IPS DF 6.9 (cell line): ENCODE data around the gene TLCD1.
A peak's percentile ranks its signal among the peaks of the same experiment; 100 is the strongest.
"Not testable (repeated sequence)": the region's sequence is repeated elsewhere in the genome, so short reads cannot be mapped to it uniquely, and the experiment has no call there.

Experiments used
- DNase-seq: peaks from one replicate; pipeline ENCODE4 v3.0.0-alpha.2; 2013; ENCODE audit warnings: low read depth, low spot score
- H3K27ac ChIP-seq: one replicate; pipeline ENCODE4 v1.5.1; 2013; ENCODE audit warnings: low read length, control low read depth
- H3K27me3 ChIP-seq: 2 replicates; pipeline ENCODE4 v1.6.1; 2013; ENCODE audit warnings: mild to moderate bottlenecking, low read length; ENCODE audit not compliant: control insufficient read depth, insufficient read depth
- H3K36me3 ChIP-seq: 2 replicates; pipeline ENCODE4 v1.6.1; 2013; ENCODE audit warnings: low read length; ENCODE audit not compliant: control insufficient read depth, insufficient read depth
- H3K4me1 ChIP-seq: 2 replicates; pipeline ENCODE4 v1.6.1; 2013; ENCODE audit warnings: low read length; ENCODE audit not compliant: control insufficient read depth, insufficient read depth
- H3K4me3 ChIP-seq: 2 replicates; pipeline ENCODE4 v1.5.1; 2013; ENCODE audit warnings: mild to moderate bottlenecking, low read length
- H3K9me3 ChIP-seq: 2 replicates; pipeline ENCODE4 v1.6.1; 2013; ENCODE audit warnings: low read length, inconsistent platforms; ENCODE audit not compliant: control insufficient read depth, insufficient read depth
- WGBS: extraction: QIAGEN DNeasy Blood & Tissue Kit; methylation state at CpG from one replicate; pipeline ENCODE4 v1.1.7; 2013; ENCODE audit warnings: mixed read lengths, missing lambda C conversion rate; ENCODE audit not compliant: insufficient read length, insufficient coverage; 5-methylcytosine and 5-hydroxymethylcytosine counted together

TLCD1 gene

DNA sequence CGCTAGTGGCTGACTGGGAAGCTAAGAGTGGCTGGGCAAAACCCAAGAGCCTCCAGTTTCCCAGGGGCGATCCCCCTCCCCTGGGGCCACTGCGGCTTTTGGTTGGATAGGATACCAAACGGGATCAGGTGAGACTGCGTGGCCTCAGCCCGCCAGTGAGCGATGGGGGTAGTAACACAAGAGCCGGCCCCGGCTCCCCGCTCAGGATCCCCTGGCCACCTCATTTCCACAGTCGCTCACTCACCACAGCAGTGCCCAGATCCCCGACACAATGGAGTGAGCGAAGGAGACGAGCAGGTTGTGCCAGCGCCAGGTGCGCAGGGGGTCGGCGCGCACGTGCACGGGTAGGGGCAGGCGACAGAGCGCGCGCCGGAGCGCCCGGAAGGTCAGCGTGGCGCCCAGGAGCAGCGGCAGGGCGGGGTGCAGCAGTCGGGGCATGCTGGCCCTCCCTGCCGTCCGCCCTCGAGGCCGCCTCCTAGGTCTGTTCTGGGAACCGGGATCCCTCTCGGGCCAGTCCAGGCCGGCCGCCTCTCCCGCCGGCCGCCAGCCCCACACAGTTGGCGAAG, 290 bp downstream of the TLCD1 start:
- H3K27ac ChIP-seq = no peak overlapping the region
- no peaks in the 10 kb centered on the region for H3K9me3 ChIP-seq
- no peaks in the 10 kb centered on the region for H3K4me1 ChIP-seq
- peak overlapping the region; percentile 55 for H3K4me3 ChIP-seq
- H3K27me3 ChIP-seq = no peaks in the 10 kb centered on the region
- no peak for DNase-seq
- WGBS = no CpG with 5 or more reads among the region's 45 CpGs
- H3K36me3 ChIP-seq = peaks cover 25% of the 10 kb centered on the region; the same call in 1 of the 2 replicates

DNA sequence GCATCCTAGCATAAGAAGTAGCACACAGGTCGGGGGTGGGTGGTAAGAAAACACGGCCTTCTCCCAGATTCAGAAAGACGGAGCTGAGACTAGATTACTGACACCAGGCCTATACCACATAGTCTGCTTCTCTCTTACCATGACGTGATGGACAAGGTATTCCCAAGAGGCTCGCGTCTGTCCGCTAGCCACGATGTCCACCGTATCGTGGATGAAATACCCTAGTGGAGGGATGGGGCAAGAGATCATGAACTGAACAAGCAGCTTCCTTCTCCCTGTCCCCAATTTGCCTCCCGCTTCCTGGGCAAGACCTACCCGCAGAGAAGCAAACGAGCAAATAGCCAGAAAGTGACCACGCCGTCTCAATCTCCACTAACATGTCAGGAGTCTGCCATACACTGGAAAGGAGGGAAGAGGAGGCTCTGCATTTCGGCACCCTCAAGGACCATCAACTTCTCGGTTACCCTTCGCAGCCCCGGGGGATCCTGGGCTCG, 820 bp downstream of the TLCD1 start:
- DNase-seq = no peak
- no peaks in the 10 kb centered on the region for H3K4me1 ChIP-seq
- no CpG with 5 or more reads among the region's 20 CpGs for WGBS
- peak overlapping the region; percentile 55; the same call in 1 of the 2 replicates for H3K4me3 ChIP-seq
- H3K27me3 ChIP-seq = no peaks in the 10 kb centered on the region
- H3K9me3 ChIP-seq = no peaks in the 10 kb centered on the region
- H3K27ac ChIP-seq = no peak overlapping the region
- peaks cover 25% of the 10 kb centered on the region; the same call in 1 of the 2 replicates for H3K36me3 ChIP-seq

DNA sequence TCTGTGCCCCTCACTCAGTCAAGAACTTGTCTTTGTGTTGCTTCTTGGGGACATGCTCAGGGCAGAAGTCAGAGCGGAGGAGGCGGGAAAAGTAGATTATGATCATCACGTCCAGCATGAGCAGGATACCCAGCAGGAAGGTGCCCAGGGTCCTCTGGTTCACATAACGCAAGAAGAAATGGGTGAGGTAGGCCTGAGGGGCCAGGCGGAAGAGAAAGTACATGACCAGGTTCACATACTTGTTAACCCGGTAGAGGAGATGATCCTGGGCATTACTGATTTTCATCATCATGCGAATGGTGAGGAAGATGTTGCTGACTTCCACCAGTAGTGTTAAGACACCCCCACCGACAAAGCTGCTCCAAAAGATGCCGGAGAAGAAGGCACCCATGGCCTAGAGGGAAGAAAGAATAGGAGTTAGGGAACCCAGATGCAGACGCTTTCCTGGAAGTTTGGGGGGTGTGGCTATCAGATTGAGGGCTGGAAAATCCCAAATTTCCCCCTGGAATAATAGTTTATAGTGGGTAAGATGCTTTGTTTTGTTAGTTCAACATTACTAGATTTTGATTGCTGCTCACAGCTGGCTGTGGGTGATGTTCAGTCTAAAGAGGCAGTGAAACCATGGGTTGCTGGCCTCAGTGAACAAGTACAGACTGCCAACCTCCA, 1.4 kb downstream of the TLCD1 start:
- no CpG with 5 or more reads among the region's 10 CpGs for WGBS
- Histone ChIP-seq H3K36me3 (peaks cover 25% of the 10 kb centered on the region; the same call in 1 of the 2 replicates), H3K9me3 (no peaks in the 10 kb centered on the region), H3K27me3 (no peaks in the 10 kb centered on the region), H3K4me3 (peak overlapping the region; percentile 55; the same call in 1 of the 2 replicates), H3K4me1 (no peaks in the 10 kb centered on the region), H3K27ac (no peak overlapping the region)
- DNase-seq = no peak

DNA sequence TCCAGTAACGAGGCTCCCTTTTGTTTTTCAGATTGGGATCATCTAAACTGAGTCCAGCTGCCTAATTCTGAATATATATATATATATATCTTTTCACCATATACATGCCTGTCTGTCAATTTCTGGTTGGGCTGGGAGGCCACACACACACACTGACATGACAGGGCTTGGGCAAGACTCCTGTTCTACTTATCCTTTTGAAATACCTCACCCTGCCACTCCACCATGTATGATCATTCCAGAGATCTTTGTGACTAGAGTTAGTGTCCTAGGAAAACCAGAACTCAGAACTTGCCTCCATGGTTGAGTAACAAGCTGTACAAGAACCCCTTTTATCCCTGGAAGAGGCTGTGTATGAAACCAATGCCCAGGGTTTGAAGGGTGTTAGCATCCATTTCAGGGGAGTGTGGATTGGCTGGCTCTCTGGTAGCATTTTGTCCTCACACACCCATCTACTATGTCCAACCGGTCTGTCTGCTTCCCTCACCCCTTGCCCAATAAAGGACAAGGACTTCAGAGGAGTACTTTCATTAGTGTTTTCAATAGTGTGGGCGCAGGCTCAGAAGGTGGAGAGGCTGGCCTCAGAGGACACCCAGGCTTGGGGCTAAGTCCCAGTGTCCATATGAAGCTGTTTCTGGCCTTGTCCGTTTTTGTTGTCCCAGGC, 2.1 kb downstream of the TLCD1 start:
- not testable (repeated sequence) for H3K4me3 ChIP-seq, DNase-seq, H3K27me3 ChIP-seq, H3K9me3 ChIP-seq, H3K4me1 ChIP-seq, H3K27ac ChIP-seq
- H3K36me3 ChIP-seq = peaks cover 25% of the 10 kb centered on the region; the same call in 1 of the 2 replicates
- no CpG with 5 or more reads among the region's 4 CpGs for WGBS

DNA sequence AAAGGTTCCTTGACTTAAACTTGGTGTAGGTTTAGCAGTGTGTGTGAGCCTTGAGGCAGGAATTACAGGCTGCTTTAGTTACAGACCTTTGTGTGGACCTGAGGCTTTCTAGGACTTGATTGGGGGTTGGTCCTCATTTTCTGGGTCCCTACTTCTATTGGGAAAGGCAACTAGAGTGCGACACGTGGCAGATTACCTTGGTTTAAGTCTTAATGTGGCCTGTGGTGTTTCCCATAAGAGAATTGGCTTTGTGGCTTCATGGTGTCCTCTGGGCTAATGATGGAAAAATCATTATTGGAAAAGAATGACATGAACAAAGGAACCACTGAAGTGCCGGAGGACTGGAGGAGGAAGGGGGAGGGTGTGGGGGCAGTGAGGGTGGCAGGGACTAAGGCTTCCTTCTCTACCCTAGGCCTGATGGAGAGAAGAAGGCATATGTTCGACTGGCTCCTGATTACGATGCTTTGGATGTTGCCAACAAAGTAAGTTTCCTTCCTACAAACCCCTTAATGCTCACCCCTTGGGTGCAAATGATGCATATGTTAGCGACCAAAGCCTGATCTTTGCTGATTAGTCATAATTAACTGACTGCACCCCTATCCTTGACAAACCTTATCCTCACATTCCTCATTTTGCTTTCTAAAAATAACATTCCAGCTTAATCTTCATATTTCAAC, 2.7 kb downstream of the TLCD1 start:
- no peaks in the 10 kb centered on the region for H3K9me3 ChIP-seq
- DNase-seq = no peak
- no peak overlapping the region for H3K4me3 ChIP-seq
- no peak overlapping the region for H3K27ac ChIP-seq
- no CpG with 5 or more reads among the region's 6 CpGs for WGBS
- H3K4me1 ChIP-seq = no peaks in the 10 kb centered on the region
- no peaks in the 10 kb centered on the region for H3K27me3 ChIP-seq
- H3K36me3 ChIP-seq = peaks cover 25% of the 10 kb centered on the region; the same call in 1 of the 2 replicates

DNA sequence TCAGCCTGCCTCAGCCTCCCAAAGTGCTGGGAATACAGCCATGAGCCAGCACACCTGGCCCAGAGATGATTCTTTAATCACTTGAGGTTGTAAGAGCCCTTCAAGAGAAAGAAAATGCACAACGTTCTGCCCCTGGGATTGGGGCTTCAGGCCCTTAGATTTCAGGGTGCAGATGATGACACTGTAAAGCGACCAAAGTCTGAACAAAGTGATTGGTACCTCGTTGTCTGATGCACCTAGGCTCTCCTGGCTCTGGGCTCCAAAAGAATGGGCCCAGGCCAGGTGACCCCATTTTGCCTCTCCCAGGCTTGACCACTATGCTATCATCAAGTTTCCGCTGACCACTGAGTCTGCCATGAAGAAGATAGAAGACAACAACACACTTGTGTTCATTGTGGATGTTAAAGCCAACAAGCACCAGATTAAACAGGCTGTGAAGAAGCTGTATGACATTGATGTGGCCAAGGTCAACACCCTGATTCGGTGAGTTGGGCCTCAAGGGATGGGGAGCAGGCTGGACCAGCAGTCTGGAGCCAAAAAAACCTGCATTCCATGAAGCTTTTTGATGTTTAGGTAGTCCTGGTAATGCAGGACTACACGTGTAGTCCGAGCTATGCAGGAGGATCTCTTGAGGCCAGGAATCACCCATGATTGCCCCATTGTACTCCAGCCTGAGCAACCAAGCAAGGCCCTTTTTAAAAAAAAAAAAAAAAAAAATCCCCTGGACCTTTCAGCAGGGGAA, 3.4 kb downstream of the TLCD1 start:
- no peaks in the 10 kb centered on the region for H3K4me1 ChIP-seq
- H3K36me3 ChIP-seq = peaks cover 25% of the 10 kb centered on the region; the same call in 1 of the 2 replicates
- no peak overlapping the region for H3K27ac ChIP-seq
- WGBS = no CpG with 5 or more reads among the region's 7 CpGs
- no peaks in the 10 kb centered on the region for H3K27me3 ChIP-seq
- DNase-seq = no peak
- H3K9me3 ChIP-seq = no peaks in the 10 kb centered on the region
- no peak overlapping the region for H3K4me3 ChIP-seq

DNA sequence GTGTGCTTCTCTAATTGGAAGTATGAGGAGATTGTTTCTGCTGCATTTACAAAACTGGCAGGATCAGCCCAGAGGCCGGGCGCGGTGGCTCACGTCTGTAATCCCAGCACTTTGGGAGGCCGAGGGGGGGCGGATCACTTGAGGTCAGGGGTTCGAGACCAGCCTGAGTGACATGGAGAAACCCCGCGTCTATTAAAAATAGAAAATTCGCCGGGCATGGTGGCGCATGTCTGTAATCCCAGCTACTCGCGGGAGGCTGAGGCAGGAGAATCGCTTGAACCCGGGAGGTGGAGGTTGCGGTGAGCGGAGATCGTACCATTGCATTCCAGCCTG, 5.1 kb downstream of the TLCD1 start:
- H3K27me3 ChIP-seq, H3K4me1 ChIP-seq, H3K9me3 ChIP-seq, H3K27ac ChIP-seq, DNase-seq: not testable (repeated sequence)
- WGBS = no CpG with 5 or more reads among the region's 19 CpGs
- peaks cover 25% of the 10 kb centered on the region; the same call in 1 of the 2 replicates for H3K36me3 ChIP-seq
- H3K4me3 ChIP-seq = peak overlapping the region; percentile 80; the same call in 1 of the 2 replicates

DNA sequence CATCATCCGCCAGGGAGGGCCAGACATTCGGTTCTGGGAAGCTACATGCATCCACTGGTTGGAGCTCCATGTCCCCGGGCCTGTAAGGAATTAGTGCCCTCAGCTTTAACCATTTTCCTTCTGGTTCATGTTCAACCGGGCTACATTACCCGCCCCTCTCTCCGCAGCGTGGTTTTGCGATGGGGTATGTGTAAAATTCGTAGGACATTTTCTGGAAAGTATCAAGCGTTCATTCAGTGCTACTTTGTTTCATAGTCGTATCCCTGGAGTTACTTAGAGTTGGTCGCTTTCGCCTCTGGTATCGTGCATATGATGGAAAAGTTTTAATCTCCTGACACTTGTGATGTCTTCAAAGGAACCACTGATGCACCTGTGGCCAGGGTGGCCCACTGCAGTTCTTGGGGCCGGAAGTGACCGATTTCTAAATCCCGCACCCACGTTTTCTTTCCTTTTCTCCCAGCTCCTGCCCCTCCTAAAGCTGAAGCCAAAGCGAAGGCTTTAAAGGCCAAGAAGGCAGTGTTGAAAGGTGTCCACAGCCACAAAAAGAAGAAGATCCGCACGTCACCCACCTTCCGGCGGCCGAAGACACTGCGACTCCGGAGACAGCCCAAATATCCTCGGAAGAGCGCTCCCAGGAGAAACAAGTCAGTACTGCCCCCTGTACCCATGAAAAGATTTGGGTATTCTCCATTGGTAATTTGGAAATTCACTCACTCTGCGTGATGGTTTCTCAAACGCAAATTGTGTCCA, 5.6 kb downstream of the TLCD1 start:
- peak overlapping the region; percentile 80 for H3K4me3 ChIP-seq
- no CpG with 5 or more reads among the region's 30 CpGs for WGBS
- H3K27me3 ChIP-seq = no peaks in the 10 kb centered on the region
- no peak overlapping the region for H3K27ac ChIP-seq
- no peaks in the 10 kb centered on the region for H3K4me1 ChIP-seq
- DNase-seq = no peak
- peaks cover 26% of the 10 kb centered on the region; the same call in 1 of the 2 replicates for H3K36me3 ChIP-seq
- no peaks in the 10 kb centered on the region for H3K9me3 ChIP-seq

DNA sequence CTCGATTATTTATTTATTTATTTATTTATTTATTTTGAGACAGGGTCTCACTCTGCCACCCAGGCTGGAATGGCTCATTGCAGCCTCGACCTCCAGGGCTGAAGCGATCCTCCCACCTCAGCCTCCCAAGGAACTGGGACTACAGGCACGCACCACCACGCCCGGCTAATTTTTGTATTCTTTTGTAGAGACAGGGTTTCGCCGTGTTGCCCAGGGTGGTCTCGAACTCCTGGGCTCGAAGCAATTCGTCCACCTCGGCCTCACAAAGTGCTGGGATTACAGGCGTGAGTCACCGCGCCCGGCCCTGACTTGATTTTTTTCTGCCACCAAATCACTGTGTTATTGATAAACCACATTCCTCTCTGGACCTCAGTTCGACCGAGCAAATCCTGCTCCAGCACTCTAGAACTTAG, 7.0 kb downstream of the TLCD1 start:
- Histone ChIP-seq H3K36me3 (peaks cover 33% of the 10 kb centered on the region), H3K27ac (no peak overlapping the region), H3K4me3 (peak overlapping the region; percentile 57; the same call in 1 of the 2 replicates), H3K4me1 (no peaks in the 10 kb centered on the region), H3K9me3 (no peaks in the 10 kb centered on the region), H3K27me3 (no peaks in the 10 kb centered on the region)
- WGBS = no CpG with 5 or more reads among the region's 18 CpGs
- DNase-seq = no peak
